ENCODE results near the gene ZNF330. TPM values are rescaled to one million over a fixed set of nuclear protein-coding genes. Genes with fewer than 3 reads are reported as not detected.

Gene ZNF330
- total and polyA plus RNA-seq, 4 donors = 20.0 to 43.7 (median 30.6) TPM

GRCh38 chr4:141195095-141195707, 25.5 kb upstream of the ZNF330 start:
- DNase-seq (no peak), ATAC-seq (ENCODE audit: low FRiP score) (no peak)
- no peaks in the 10 kb centered on the region for H3K27me3 ChIP-seq (ENCODE audit: control insufficient read depth in 1 of 2, insufficient read depth in 2 of 2, low read length in 1 of 2)
- intact Hi-C loops (cut with DNase I) = no loop called here
- H3K9me3 ChIP-seq (ENCODE audit: control insufficient read depth, low read length) = no peaks in the 10 kb centered on the region
- H3K4me1 ChIP-seq (ENCODE audit: control insufficient read depth in 1 of 2, insufficient read depth in 2 of 2, low read length in 2 of 2) = no peaks in the 10 kb centered on the region
- H3K4me3 ChIP-seq (ENCODE audit: low read length in 2 of 2) = no peak overlapping the region
- no peaks in the 10 kb centered on the region for H3K36me3 ChIP-seq (ENCODE audit: control insufficient read depth in 1 of 2, insufficient read depth in 2 of 2, low read length in 1 of 2)
- 79% methylated on average over 2 of the region's 2 CpGs for WGBS, 2 donors
- no peak overlapping the region for H3K27ac ChIP-seq (ENCODE audit: low read depth in 1 of 2, low read length in 2 of 2)

- intact Hi-C loops (cut with DNase I) = no loop called here
- Histone ChIP-seq H3K27me3 (ENCODE audit: control insufficient read depth in 1 of 2, insufficient read depth in 2 of 2, low read length in 1 of 2) (no peaks in the 10 kb centered on the region), H3K4me3 (ENCODE audit: low read length in 2 of 2) (no peak overlapping the region), H3K9me3 (ENCODE audit: control insufficient read depth, low read length) (no peaks in the 10 kb centered on the region), H3K4me1 (ENCODE audit: control insufficient read depth in 1 of 2, insufficient read depth in 2 of 2, low read length in 2 of 2) (no peaks in the 10 kb centered on the region), H3K36me3 (ENCODE audit: control insufficient read depth in 1 of 2, insufficient read depth in 2 of 2, low read length in 1 of 2) (no peaks in the 10 kb centered on the region), H3K27ac (ENCODE audit: low read depth in 1 of 2, low read length in 2 of 2) (no peak overlapping the region)
- no peak for DNase-seq
- WGBS, 2 donors = 65 to 91% methylated on average over 1 of the region's 1 CpG
- no peak for ATAC-seq (ENCODE audit: low FRiP score)
These were observed 24.3 kb upstream of the ZNF330 start for GRCh38 chr4:141196227-141196933.

DNA sequence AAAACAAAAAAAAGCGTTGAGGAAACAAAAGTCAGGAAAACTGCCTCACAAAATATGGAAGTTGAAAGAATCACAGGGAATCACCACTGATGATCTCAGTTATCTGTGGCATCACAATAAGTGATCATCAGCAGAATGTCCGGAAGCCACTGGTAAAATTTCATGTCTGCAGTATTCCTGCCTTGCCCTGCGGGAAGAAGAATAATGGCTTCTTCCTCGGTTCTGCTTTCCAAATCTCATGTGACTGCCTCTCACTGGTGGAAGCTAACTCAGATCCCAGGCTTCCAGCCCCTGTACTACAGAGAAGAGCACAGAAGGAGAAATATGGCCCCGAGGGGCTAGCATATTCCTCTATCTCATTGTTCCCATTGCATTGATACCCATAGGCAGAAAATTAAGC, 12.7 kb upstream of the ZNF330 start:
- Histone ChIP-seq H3K36me3 (ENCODE audit: control insufficient read depth in 1 of 2, insufficient read depth in 2 of 2, low read length in 1 of 2) (no peaks in the 10 kb centered on the region), H3K4me3 (ENCODE audit: low read length in 2 of 2) (no peak overlapping the region), H3K27ac (ENCODE audit: low read depth in 1 of 2, low read length in 2 of 2) (no peak overlapping the region), H3K27me3 (ENCODE audit: control insufficient read depth in 1 of 2, insufficient read depth in 2 of 2, low read length in 1 of 2) (no peaks in the 10 kb centered on the region), H3K4me1 (ENCODE audit: control insufficient read depth in 1 of 2, insufficient read depth in 2 of 2, low read length in 2 of 2) (no peaks in the 10 kb centered on the region), H3K9me3 (ENCODE audit: control insufficient read depth, low read length) (no peaks in the 10 kb centered on the region)
- DNase-seq (no peak), ATAC-seq (ENCODE audit: low FRiP score) (peak; percentile 26)
- intact Hi-C loops (cut with DNase I) = no loop called here
- WGBS, 2 donors = 67 to 69% methylated on average over 5 of the region's 5 CpGs

- ATAC-seq (ENCODE audit: low FRiP score) (no peak), DNase-seq (no peak)
- Histone ChIP-seq H3K27me3 (ENCODE audit: control insufficient read depth in 1 of 2, insufficient read depth in 2 of 2, low read length in 1 of 2) (no peaks in the 10 kb centered on the region), H3K4me1 (ENCODE audit: control insufficient read depth in 1 of 2, insufficient read depth in 2 of 2, low read length in 2 of 2) (no peaks in the 10 kb centered on the region), H3K4me3 (ENCODE audit: low read length in 2 of 2) (no peak overlapping the region), H3K36me3 (ENCODE audit: control insufficient read depth in 1 of 2, insufficient read depth in 2 of 2, low read length in 1 of 2) (no peaks in the 10 kb centered on the region), H3K27ac (ENCODE audit: low read depth in 1 of 2, low read length in 2 of 2) (no peak overlapping the region), H3K9me3 (ENCODE audit: control insufficient read depth, low read length) (no peaks in the 10 kb centered on the region)
- intact Hi-C loops (cut with DNase I) = loop anchor here in 1 of 2 donors (10.0 kb wide), 1 partner anchor 345 kb away; no protein-coding TSS in a partner anchor
- 67 to 68% methylated on average over 3 of the region's 3 CpGs for WGBS, 2 donors
These were observed 10.5 kb upstream of the ZNF330 start for GRCh38 chr4:141210168-141210567.

GRCh38 chr4:141213550-141213991, 7.1 kb upstream of the ZNF330 start:
- Histone ChIP-seq H3K27me3 (ENCODE audit: control insufficient read depth in 1 of 2, insufficient read depth in 2 of 2, low read length in 1 of 2) (no peaks in the 10 kb centered on the region), H3K36me3 (ENCODE audit: control insufficient read depth in 1 of 2, insufficient read depth in 2 of 2, low read length in 1 of 2) (no peaks in the 10 kb centered on the region), H3K4me1 (ENCODE audit: control insufficient read depth in 1 of 2, insufficient read depth in 2 of 2, low read length in 2 of 2) (no peaks in the 10 kb centered on the region), H3K4me3 (ENCODE audit: low read length in 2 of 2) (no peak overlapping the region), H3K27ac (ENCODE audit: low read depth in 1 of 2, low read length in 2 of 2) (no peak overlapping the region), H3K9me3 (ENCODE audit: control insufficient read depth, low read length) (no peaks in the 10 kb centered on the region)
- 91 to 94% methylated on average over 23 to 26 of the region's 26 CpGs for WGBS, 2 donors
- intact Hi-C loops (cut with DNase I) = loop anchor here in 1 of 2 donors (10.0 kb wide), 1 partner anchor 349 kb away; no protein-coding TSS in a partner anchor
- ATAC-seq (ENCODE audit: low FRiP score) (no peak), DNase-seq (no peak)

GRCh38 chr4:141215030-141215429, 5.7 kb upstream of the ZNF330 start:
- ATAC-seq (ENCODE audit: low FRiP score) = no peak

GRCh38 chr4:141216002-141216761, 4.5 kb upstream of the ZNF330 start:
- H3K27me3 ChIP-seq (ENCODE audit: control insufficient read depth in 1 of 2, insufficient read depth in 2 of 2, low read length in 1 of 2) = no peaks in the 10 kb centered on the region
- no peaks in the 10 kb centered on the region for H3K9me3 ChIP-seq (ENCODE audit: control insufficient read depth, low read length)
- no peak overlapping the region for H3K4me3 ChIP-seq (ENCODE audit: low read length in 2 of 2)
- no peaks in the 10 kb centered on the region for H3K36me3 ChIP-seq (ENCODE audit: control insufficient read depth in 1 of 2, insufficient read depth in 2 of 2, low read length in 1 of 2)
- no peak for DNase-seq
- no peak for ATAC-seq (ENCODE audit: low FRiP score)
- 71 to 79% methylated on average over 5 of the region's 5 CpGs for WGBS, 2 donors
- H3K4me1 ChIP-seq (ENCODE audit: control insufficient read depth in 1 of 2, insufficient read depth in 2 of 2, low read length in 2 of 2) = no peaks in the 10 kb centered on the region
- intact Hi-C loops (cut with DNase I) = loop anchor here in 1 of 2 donors (10.0 kb wide), 1 partner anchor 351 kb away; no protein-coding TSS in a partner anchor
- no peak overlapping the region for H3K27ac ChIP-seq (ENCODE audit: low read depth in 1 of 2, low read length in 2 of 2)

More at GRCh38 chr4:141215030-141215429, 5.7 kb upstream of the ZNF330 start:
- Histone ChIP-seq H3K36me3 (ENCODE audit: control insufficient read depth in 1 of 2, insufficient read depth in 2 of 2, low read length in 1 of 2) (no peaks in the 10 kb centered on the region), H3K4me1 (ENCODE audit: control insufficient read depth in 1 of 2, insufficient read depth in 2 of 2, low read length in 2 of 2) (no peaks in the 10 kb centered on the region), H3K27ac (ENCODE audit: low read depth in 1 of 2, low read length in 2 of 2) (no peak overlapping the region), H3K9me3 (ENCODE audit: control insufficient read depth, low read length) (no peaks in the 10 kb centered on the region), H3K27me3 (ENCODE audit: control insufficient read depth in 1 of 2, insufficient read depth in 2 of 2, low read length in 1 of 2) (no peaks in the 10 kb centered on the region), H3K4me3 (ENCODE audit: low read length in 2 of 2) (no peak overlapping the region)
- DNase-seq = no peak
- intact Hi-C loops (cut with DNase I) = loop anchor here in 1 of 2 donors (10.0 kb wide), 1 partner anchor 350 kb away; no protein-coding TSS in a partner anchor

DNA sequence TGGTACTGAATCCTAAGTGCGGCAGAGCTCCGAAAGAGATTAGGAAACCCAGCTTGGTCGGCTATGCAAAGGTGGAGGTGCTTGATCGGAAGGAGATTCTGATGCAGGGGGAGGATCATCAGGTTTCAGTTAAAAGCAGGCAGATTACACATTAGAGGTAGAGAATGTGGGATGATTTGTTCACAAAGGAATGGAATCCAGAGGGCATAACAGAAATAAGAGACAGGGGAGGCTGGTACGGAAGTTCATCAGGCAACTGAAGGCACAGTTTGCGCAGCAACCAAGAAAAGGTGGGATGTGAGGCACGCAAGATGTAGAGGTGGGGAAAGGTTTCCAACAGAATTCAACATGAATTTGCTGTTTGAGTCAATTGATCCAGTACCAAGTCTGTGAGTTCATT, 424 bp upstream of the ZNF330 start:
- H3K27ac ChIP-seq (ENCODE audit: low read depth in 1 of 2, low read length in 2 of 2) = no peak overlapping the region
- no peaks in the 10 kb centered on the region for H3K27me3 ChIP-seq (ENCODE audit: control insufficient read depth in 1 of 2, insufficient read depth in 2 of 2, low read length in 1 of 2)
- DNase-seq (no peak), ATAC-seq (ENCODE audit: low FRiP score) (no peak)
- peak overlapping the region in 1 of 2 donors; percentile 57 for H3K4me3 ChIP-seq (ENCODE audit: low read length in 2 of 2)
- no peaks in the 10 kb centered on the region for H3K9me3 ChIP-seq (ENCODE audit: control insufficient read depth, low read length)
- no peaks in the 10 kb centered on the region for H3K36me3 ChIP-seq (ENCODE audit: control insufficient read depth in 1 of 2, insufficient read depth in 2 of 2, low read length in 1 of 2)
- intact Hi-C loops (cut with DNase I) = no loop called here
- WGBS, 2 donors = 93 to 94% methylated on average over 7 of the region's 7 CpGs
- H3K4me1 ChIP-seq (ENCODE audit: control insufficient read depth in 1 of 2, insufficient read depth in 2 of 2, low read length in 2 of 2) = no peaks in the 10 kb centered on the region

Measured in aorta (tissue), 5 donors.